H1 (cell line): Measurements from ENCODE around the gene RPS6KA5. TPM values are rescaled to one million over a fixed set of nuclear protein-coding genes. Genes with fewer than 3 reads are reported as not detected.

Experiments
- CTCF ChIA-PET: fragments of 300-600 bp; sonication (Branson Sonifier 250); formaldehyde crosslinking; loops from one replicate; lab custom pipeline; 2021; ENCODE audit not compliant: partially characterized antibody; lab: Charles Lee
- POLR2A ChIA-PET: fragments of 300-600 bp; sonication (Branson Sonifier 250); formaldehyde crosslinking; loops from one replicate; lab custom pipeline; 2021; ENCODE audit warnings: inconsistent platforms; ENCODE audit not compliant: partially characterized antibody; lab: Charles Lee
- DNase-seq, 2 experiments: peaks; one replicate each; pipeline versions ENCODE4 v3.0.0 to v3.0.0-alpha.2; 2010 to 2022; ENCODE audit warnings: low spot score in 2 of 2, low read depth in 1 of 2, mixed read lengths in 1 of 2
- FAIRE-seq: peaks from 2 replicates; lab custom pipeline; 2011; peaks lifted over from hg19 to GRCh38; lab: Jason Lieb, UNC
- H2AFZ ChIP-seq: 2 replicates; pipeline ENCODE4 v1.8.1; 2012; ENCODE audit warnings: low read length, inconsistent platforms
- H2AK5ac ChIP-seq: 2 replicates; pipeline ENCODE4 v1.6.1; 2013; ENCODE audit warnings: low read depth, low read length
- H2BK120ac ChIP-seq: replicated peaks from 2 replicates; pipeline ENCODE3; 2013; ENCODE audit warnings: low read depth, low read length, inconsistent platforms
- H2BK12ac ChIP-seq: 2 replicates; pipeline ENCODE4 v1.6.1; 2013; ENCODE audit warnings: low read depth, low read length
- H2BK15ac ChIP-seq: 2 replicates; pipeline ENCODE4 v1.6.1; 2013; ENCODE audit warnings: low read length
- H2BK20ac ChIP-seq: 2 replicates; pipeline ENCODE4 v1.6.1; 2013; ENCODE audit warnings: low read length
- H2BK5ac ChIP-seq: 2 replicates; pipeline ENCODE4 v1.6.1; 2013; ENCODE audit warnings: low read depth, low read length
- H3K14ac ChIP-seq: 2 replicates; pipeline ENCODE4 v1.6.1; 2013; ENCODE audit warnings: inconsistent platforms; ENCODE audit not compliant: insufficient read length
- H3K18ac ChIP-seq: 2 replicates; pipeline ENCODE4 v1.6.1; 2013; ENCODE audit warnings: low read length; ENCODE audit errors: extremely low read depth
- H3K23ac ChIP-seq: 2 replicates; pipeline ENCODE4 v1.6.1; 2013; ENCODE audit warnings: inconsistent platforms; ENCODE audit not compliant: insufficient read length
- H3K23me2 ChIP-seq: 2 replicates; pipeline ENCODE4 v1.6.1; 2013; ENCODE audit warnings: low read depth, low read length
- H3K27ac ChIP-seq: 2 replicates; pipeline ENCODE4 v1.6.1; 2011; ENCODE audit warnings: low read depth, low read length, inconsistent platforms
- H3K27me3 ChIP-seq, 4 experiments: replicated peaks in 1 of 4; 1 replicate in 1 of 4; 2 replicates in 3 of 4; pipeline versions ENCODE4 v1.6.1 to v1.8.1; 2011 to 2013; ENCODE audit warnings: low read length in 3 of 4, mild to moderate bottlenecking in 3 of 4, inconsistent platforms in 2 of 4, mixed read lengths in 2 of 4, moderate library complexity in 1 of 4; ENCODE audit not compliant: control insufficient read depth in 3 of 4, insufficient read depth in 3 of 4; ENCODE audit errors: extremely low read depth in 1 of 4
- H3K36me3 ChIP-seq, 4 experiments: 2 replicates each; pipeline versions ENCODE4 v1.6.1 to v1.8.1; 2011 to 2013; ENCODE audit warnings: mild to moderate bottlenecking in 4 of 4, low read length in 3 of 4, moderate library complexity in 2 of 4, control low read depth in 1 of 4, inconsistent platforms in 1 of 4; ENCODE audit not compliant: insufficient read depth in 4 of 4, control insufficient read depth in 2 of 4
- H3K4ac ChIP-seq: replicated peaks from 2 replicates; pipeline ENCODE3; 2013; ENCODE audit warnings: low read length, low read depth, mixed read lengths, inconsistent platforms; ENCODE audit not compliant: insufficient read length
- H3K4me1 ChIP-seq, 4 experiments: replicated peaks in 1 of 4; 1 replicate in 1 of 4; 2 replicates in 3 of 4; pipeline versions ENCODE4 v1.6.1 to v1.8.1; 2011 to 2013; ENCODE audit warnings: low read length in 3 of 4, inconsistent platforms in 2 of 4, mixed read lengths in 1 of 4; ENCODE audit not compliant: insufficient read depth in 4 of 4, control insufficient read depth in 3 of 4
- H3K4me2 ChIP-seq, 2 experiments: 2 replicates each; pipeline versions ENCODE4 v1.6.1 to v1.8.1; 2011 to 2013; ENCODE audit warnings: low read depth in 2 of 2, low read length in 2 of 2, control low read depth in 1 of 2, inconsistent platforms in 1 of 2, mild to moderate bottlenecking in 1 of 2; ENCODE audit not compliant: insufficient read depth in 1 of 2
- H3K4me3 ChIP-seq, 4 experiments: fragments of 200-600, 300-600 bp in 1 of 4; sonication (generic), shearing (Covaris generic), sonication (Bioruptor Twin) in 1 of 4; 2 replicates each; pipeline versions ENCODE4 v1.5.1 to v1.8.1; 2011 to 2016; ENCODE audit warnings: low read length in 4 of 4, low read depth in 3 of 4, control low read depth in 2 of 4, inconsistent platforms in 2 of 4, mild to moderate bottlenecking in 2 of 4, mixed read lengths in 1 of 4, moderate library complexity in 1 of 4; ENCODE audit not compliant: insufficient read depth in 2 of 4; ENCODE audit errors: extremely low read depth in 1 of 4
- H3K56ac ChIP-seq: replicated peaks from 2 replicates; pipeline ENCODE3; 2013; ENCODE audit warnings: low read depth, mild to moderate bottlenecking, mixed read lengths, low read length, inconsistent platforms; ENCODE audit not compliant: insufficient read length
- H3K79me1 ChIP-seq: 2 replicates; pipeline ENCODE4 v1.6.1; 2013; ENCODE audit warnings: low read depth, low read length, control low read depth
- H3K79me2 ChIP-seq, 2 experiments: 2 replicates each; pipeline versions ENCODE4 v1.6.1 to v1.8.1; 2012 to 2013; ENCODE audit warnings: low read length in 2 of 2, mild to moderate bottlenecking in 2 of 2, inconsistent platforms in 1 of 2; ENCODE audit not compliant: insufficient read depth in 2 of 2, control insufficient read depth in 1 of 2
- H3K9ac ChIP-seq, 4 experiments: replicated peaks in 1 of 4; 1 replicate in 1 of 4; 2 replicates in 3 of 4; pipeline versions ENCODE4 v1.6.1 to v1.8.1; 2011 to 2013; ENCODE audit warnings: low read depth in 3 of 4, low read length in 3 of 4, control low read depth in 2 of 4, mild to moderate bottlenecking in 2 of 4, moderate library complexity in 2 of 4, inconsistent platforms in 1 of 4; ENCODE audit errors: extremely low read depth in 1 of 4
- H3K9me3 ChIP-seq, 2 experiments: 2 replicates each; pipeline versions ENCODE4 v1.6.1 to v1.8.1; 2012 to 2013; ENCODE audit warnings: mild to moderate bottlenecking in 2 of 2, moderate library complexity in 2 of 2, control low read depth in 1 of 2, inconsistent platforms in 1 of 2, low read depth in 1 of 2, low read length in 1 of 2, mixed read lengths in 1 of 2; ENCODE audit not compliant: insufficient read depth in 2 of 2
- H4K20me1 ChIP-seq, 2 experiments: replicated peaks in 1 of 2; 2 replicates each; pipeline versions ENCODE3 to v1.8.1; 2011 to 2013; ENCODE audit warnings: inconsistent platforms in 2 of 2, low read length in 2 of 2, mild to moderate bottlenecking in 1 of 2; ENCODE audit not compliant: insufficient read depth in 2 of 2, control insufficient read depth in 1 of 2
- H4K5ac ChIP-seq: 2 replicates; pipeline ENCODE4 v1.6.1; 2013; ENCODE audit warnings: low read length, low read depth, mixed read lengths, inconsistent platforms; ENCODE audit not compliant: insufficient read length
- H4K8ac ChIP-seq: 2 replicates; pipeline ENCODE4 v1.8.0; 2013; ENCODE audit warnings: mild to moderate bottlenecking, moderate library complexity, low read length, inconsistent platforms; ENCODE audit not compliant: insufficient read depth; ENCODE audit errors: extremely low read depth
- H4K91ac ChIP-seq: replicated peaks from 2 replicates; pipeline ENCODE3; 2013; ENCODE audit warnings: low read length, mixed read lengths, inconsistent platforms; ENCODE audit not compliant: insufficient read length
- ASH2L ChIP-seq: fragments of 200-600, 300-600 bp; sonication (generic); IDR thresholded peaks from one replicate; pipeline ENCODE4 v1.7.1; 2017; ENCODE audit warnings: low read length
- CEBPB ChIP-seq: IDR thresholded peaks from 2 replicates; pipeline ENCODE4 v1.6.1; 2012; ENCODE audit warnings: low read depth, low read length
- CTCF ChIP-seq, 3 experiments: IDR thresholded peaks; 1 replicate in 2 of 3; 2 replicates in 1 of 3; pipeline versions ENCODE4 v1.5.1 to v1.6.1; 2011; ENCODE audit warnings: low read length in 3 of 3, mild to moderate bottlenecking in 3 of 3, inconsistent platforms in 2 of 3, low read depth in 1 of 3, moderate library complexity in 1 of 3; ENCODE audit not compliant: insufficient read depth in 1 of 3; ENCODE audit errors: control extremely low read depth in 1 of 3
- GTF2F1 ChIP-seq: IDR thresholded peaks from 2 replicates; pipeline ENCODE4 v1.6.1; 2012; ENCODE audit warnings: low read depth, low read length, improper control_type of control experiment, borderline replicate concordance
- POU5F1 ChIP-seq: IDR thresholded peaks from 2 replicates; pipeline ENCODE4 v1.6.1; 2011; ENCODE audit warnings: low read depth, mild to moderate bottlenecking, low read length, moderate library complexity
- RBBP5 ChIP-seq: IDR thresholded peaks from 2 replicates; pipeline ENCODE4 v1.7.1; 2012; ENCODE audit warnings: low read depth, mild to moderate bottlenecking, inconsistent platforms, low read length, moderate library complexity, borderline replicate concordance
- RFX5 ChIP-seq: IDR thresholded peaks from 2 replicates; pipeline ENCODE4 v1.6.1; 2011; ENCODE audit warnings: low read depth, low read length, improper control_type of control experiment, borderline replicate concordance
- SIX5 ChIP-seq: IDR thresholded peaks from 2 replicates; pipeline ENCODE4 v1.6.1; 2011; ENCODE audit warnings: mild to moderate bottlenecking, low read depth, low read length
- TAF1 ChIP-seq: IDR thresholded peaks from 2 replicates; pipeline ENCODE4 v1.6.1; 2011; ENCODE audit warnings: mild to moderate bottlenecking, low read depth, low read length
- TCF12 ChIP-seq: IDR thresholded peaks from 2 replicates; pipeline ENCODE4 v1.6.1; 2011; ENCODE audit warnings: low read depth, mild to moderate bottlenecking, low read length
- TEAD4 ChIP-seq: IDR thresholded peaks from 2 replicates; pipeline ENCODE4 v1.6.1; 2012; ENCODE audit warnings: low read depth, low read length, inconsistent platforms, mixed read lengths
- YY1 ChIP-seq: IDR thresholded peaks from 2 replicates; pipeline ENCODE4 v1.6.1; 2011; ENCODE audit warnings: low read depth, mild to moderate bottlenecking, low read length
- polyA plus RNA-seq, 7 experiments: library from polyadenylated mRNA; depleted of rRNA in 3 of 7; stranded (reverse) in 5 of 7; unstranded in 2 of 7; fragments of >200 nt in 5 of 7; fragments of 200-250 nt in 2 of 7; gene quantifications; 1 replicate in 5 of 7; 2 replicates in 1 of 7; 4 replicates in 1 of 7; pipeline versions ENCODE4 v1.2.1 to v1.2.3, GENCODE V29; 2011 to 2013; ENCODE audit warnings: missing spikeins in 2 of 7, mixed read lengths in 2 of 7
- total RNA-seq: library from RNA; stranded (reverse); fragmentation: NEBNext Ultra II Directional; extraction: Animal tissue kit (Norgen Biotek cat#: 25700); gene quantifications from 2 replicates; pipeline ENCODE4 v1.2.1, GENCODE V29; 2021
- TF ChIP-seq, protein P1 (sequence below): IDR thresholded peaks from 2 replicates; pipeline ENCODE4 v1.6.1; 2011; ENCODE audit warnings: low read depth, mild to moderate bottlenecking, low read length; ENCODE audit not compliant: insufficient read depth

Gene RPS6KA5
- total and polyA plus RNA-seq, 2 of the 8 experiments (the other 6 are each of a cell fraction or from before 2014, with no cell fraction given) = 0.85 to 3.1 TPM

GRCh38 chr14:90867501-90867900 is 192.9 kb downstream of the RPS6KA5 start:
- Histone ChIP-seq H4K5ac (no peak overlapping the region), H3K23ac (no peak overlapping the region), H3K79me2 (no peaks in the 10 kb centered on the region), H3K27me3 (no peaks in the 10 kb centered on the region), H2BK15ac (no peak overlapping the region), H3K23me2 (no peaks in the 10 kb centered on the region), H3K4ac (no peak overlapping the region), H2BK20ac (no peak overlapping the region), H4K20me1 (no peaks in the 10 kb centered on the region), H3K4me2 (no peak overlapping the region), H2BK12ac (no peak overlapping the region), H3K18ac (no peak overlapping the region), H3K14ac (no peak overlapping the region), H3K79me1 (no peaks in the 10 kb centered on the region), H2BK5ac (no peak overlapping the region), H3K27ac (no peak overlapping the region), H2AK5ac (no peak overlapping the region), H3K56ac (no peak overlapping the region), H3K36me3 (no peaks in the 10 kb centered on the region), H4K8ac (no peak overlapping the region), H3K4me1 (peaks cover 0 to 3% (median 0%) of the 10 kb centered on the region in 4 experiments; a peak in 2 of 7 replicates), H2BK120ac (no peak overlapping the region), H3K9ac (no peak overlapping the region), H3K9me3 (no peaks in the 10 kb centered on the region), H4K91ac (no peak overlapping the region), H3K4me3 (no peak overlapping the region), H2AFZ (no peak overlapping the region)
- DNase-seq (no peak), FAIRE-seq (no peak)
- POLR2A ChIA-PET = interaction anchor here (0.8 kb wide), 1 partner anchor 100 kb away, joined by 3 read pairs; no protein-coding TSS in a partner anchor
- CTCF ChIA-PET = no interaction called here
- no peak for TF ChIP-seq POU5F1
- TF ChIP-seq CTCF (IDR thresholded peaks at IDR 0.05; ENCODE audit: control extremely low read depth in 1 of 3, insufficient read depth in 1 of 3, low read depth in 1 of 3, low read length in 3 of 3) = no peak
- TF ChIP-seq SIX5 = no peak
- no peak for TF ChIP-seq GTF2F1
- TF ChIP-seq CEBPB = no peak
- TF ChIP-seq, protein P1, sequence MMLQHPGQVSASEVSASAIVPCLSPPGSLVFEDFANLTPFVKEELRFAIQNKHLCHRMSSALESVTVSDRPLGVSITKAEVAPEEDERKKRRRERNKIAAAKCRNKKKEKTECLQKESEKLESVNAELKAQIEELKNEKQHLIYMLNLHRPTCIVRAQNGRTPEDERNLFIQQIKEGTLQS = no peak
- no peak for TF ChIP-seq TEAD4
- TF ChIP-seq RBBP5 = no peak
- no peak for TF ChIP-seq TCF12
- no peak for TF ChIP-seq TAF1
- TF ChIP-seq RFX5 = no peak
- TF ChIP-seq ASH2L = no peak
- TF ChIP-seq YY1 = no peak
